ENCODE results near the gene GNG13. TPM values are rescaled to one million over a fixed set of nuclear protein-coding genes. Genes with fewer than 3 reads are reported as not detected.
"Not testable (repeated sequence)": the region's sequence is repeated elsewhere in the genome, so short reads cannot be mapped to it uniquely, and the experiment has no call there.

GNG13 gene
- total and polyA plus RNA-seq, 12 donors, result not detected

DNA sequence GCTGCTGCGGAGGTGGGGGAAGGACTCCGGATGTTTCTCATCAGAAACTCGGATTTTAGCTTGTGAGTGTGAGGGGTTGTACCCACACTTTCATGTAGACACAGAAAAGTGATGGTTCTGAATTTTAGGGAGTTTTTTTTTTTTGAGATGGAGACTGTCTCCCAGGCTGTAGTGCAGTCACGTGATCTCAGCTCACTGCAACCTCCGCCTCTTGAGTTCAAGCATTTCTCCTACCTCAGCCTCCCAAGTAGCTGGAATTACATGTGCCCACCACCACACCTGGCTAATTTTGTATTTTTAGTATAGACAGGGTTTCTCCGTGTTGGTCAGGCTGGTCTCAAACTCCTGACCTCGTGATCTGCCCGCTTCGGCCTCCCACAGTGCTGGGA is 22.4 kb upstream of the GNG13 start:
- peaks cover 8 to 11% of the 10 kb centered on the region in 2 donors for H3K4me1 ChIP-seq (replicated peaks in 1 of 2)
- WGBS, 4 donors, result 84 to 92% (median 91%) methylated on average over 9 of the region's 9 CpGs
- no peaks in the 10 kb centered on the region for H3K9me3 ChIP-seq (replicated peaks in 1 of 3)
- no peak overlapping the region for H3K27ac ChIP-seq
- intact Hi-C loops (cut with DNase I), result no loop called here
- H3K36me3 ChIP-seq (replicated peaks in 1 of 2), result no peaks in the 10 kb centered on the region
- no peak for TF ChIP-seq POLR2A (IDR thresholded peaks at IDR 0.05)
- TF ChIP-seq, protein P1, sequence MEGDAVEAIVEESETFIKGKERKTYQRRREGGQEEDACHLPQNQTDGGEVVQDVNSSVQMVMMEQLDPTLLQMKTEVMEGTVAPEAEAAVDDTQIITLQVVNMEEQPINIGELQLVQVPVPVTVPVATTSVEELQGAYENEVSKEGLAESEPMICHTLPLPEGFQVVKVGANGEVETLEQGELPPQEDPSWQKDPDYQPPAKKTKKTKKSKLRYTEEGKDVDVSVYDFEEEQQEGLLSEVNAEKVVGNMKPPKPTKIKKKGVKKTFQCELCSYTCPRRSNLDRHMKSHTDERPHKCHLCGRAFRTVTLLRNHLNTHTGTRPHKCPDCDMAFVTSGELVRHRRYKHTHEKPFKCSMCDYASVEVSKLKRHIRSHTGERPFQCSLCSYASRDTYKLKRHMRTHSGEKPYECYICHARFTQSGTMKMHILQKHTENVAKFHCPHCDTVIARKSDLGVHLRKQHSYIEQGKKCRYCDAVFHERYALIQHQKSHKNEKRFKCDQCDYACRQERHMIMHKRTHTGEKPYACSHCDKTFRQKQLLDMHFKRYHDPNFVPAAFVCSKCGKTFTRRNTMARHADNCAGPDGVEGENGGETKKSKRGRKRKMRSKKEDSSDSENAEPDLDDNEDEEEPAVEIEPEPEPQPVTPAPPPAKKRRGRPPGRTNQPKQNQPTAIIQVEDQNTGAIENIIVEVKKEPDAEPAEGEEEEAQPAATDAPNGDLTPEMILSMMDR (IDR thresholded peaks at IDR 0.05), result no peak
- no peak for DNase-seq
- H3K4me3 ChIP-seq, result no peak overlapping the region
- H3K27me3 ChIP-seq, result no peaks in the 10 kb centered on the region

DNA sequence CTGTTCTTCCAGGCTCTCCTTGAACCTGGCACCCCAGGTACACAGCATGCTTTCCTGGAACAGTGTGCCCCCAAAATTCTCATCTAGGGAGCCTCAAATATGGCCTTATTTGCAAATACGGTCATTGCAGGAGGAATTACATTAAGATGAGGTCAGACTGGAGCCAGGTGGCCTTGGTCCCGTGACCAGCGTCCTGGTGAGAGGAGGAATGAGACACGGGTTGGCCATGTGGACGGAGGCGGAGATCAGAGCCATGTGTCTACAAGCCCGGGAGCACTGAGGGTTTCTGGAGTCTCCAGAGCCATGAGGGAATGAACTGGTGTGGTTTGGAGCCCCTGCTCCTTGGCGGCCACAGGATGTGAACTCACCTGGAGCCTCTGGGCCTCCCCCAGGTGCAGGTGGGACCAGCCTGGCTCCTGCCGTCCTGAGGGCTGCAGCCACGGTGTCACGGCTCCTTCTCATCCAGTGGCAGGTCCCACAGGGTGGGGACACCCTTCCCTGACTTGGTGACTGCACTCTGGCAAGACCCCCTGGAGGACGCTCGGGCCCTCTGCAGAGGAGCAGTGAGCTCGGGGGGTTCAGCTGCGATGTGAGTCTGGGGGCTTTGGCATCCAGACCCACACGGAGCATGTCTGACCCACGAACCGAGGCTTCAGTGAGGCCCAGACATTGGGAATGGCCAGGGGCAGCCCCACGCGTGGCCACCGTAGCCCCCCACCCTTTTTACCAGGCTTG is 21.8 kb upstream of the GNG13 start:
- Histone ChIP-seq H3K9me3 (replicated peaks in 1 of 3) (no peaks in the 10 kb centered on the region), H3K4me3 (no peak overlapping the region), H3K36me3 (replicated peaks in 1 of 2) (no peaks in the 10 kb centered on the region), H3K27ac (no peak overlapping the region), H3K27me3 (peaks cover 4% of the 10 kb centered on the region), H3K4me1 (replicated peaks in 1 of 2) (peaks cover 8 to 11% of the 10 kb centered on the region in 2 donors)
- TF ChIP-seq, protein P1 (IDR thresholded peaks at IDR 0.05), result no peak
- no peak for TF ChIP-seq POLR2A (IDR thresholded peaks at IDR 0.05)
- DNase-seq, result no peak
- 80 to 83% (median 82%) methylated on average over 12 to 21 of the region's 21 CpGs for WGBS, 4 donors
- intact Hi-C loops (cut with DNase I), result no loop called here

DNA sequence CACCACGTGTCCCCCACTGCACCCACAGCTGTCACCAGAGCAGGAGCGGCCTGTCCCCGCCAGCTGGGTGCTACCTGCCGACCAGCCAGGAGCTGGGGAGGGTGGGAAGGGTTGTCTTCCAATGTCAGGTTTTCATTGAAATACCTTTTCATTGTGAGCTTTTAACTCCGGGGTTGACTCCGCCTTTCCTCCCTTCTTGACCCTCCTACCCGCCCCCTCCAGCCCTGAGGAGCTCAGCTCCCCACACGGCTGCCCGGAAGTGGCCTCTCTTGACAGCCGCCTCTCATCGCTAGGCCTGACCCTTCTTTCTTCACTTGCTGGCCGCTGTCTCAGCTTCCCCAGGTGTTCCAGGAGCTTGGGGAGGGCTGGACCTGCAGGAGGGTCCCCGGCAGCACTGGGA is 21.2 kb upstream of the GNG13 start:
- intact Hi-C loops (cut with DNase I), result no loop called here
- no peaks in the 10 kb centered on the region for H3K9me3 ChIP-seq (replicated peaks in 1 of 3)
- H3K4me3 ChIP-seq, result no peak overlapping the region
- H3K4me1 ChIP-seq (replicated peaks in 1 of 2), result peaks cover 8 to 11% of the 10 kb centered on the region in 2 donors
- no peak overlapping the region for H3K27ac ChIP-seq
- DNase-seq, result no peak
- 75 to 81% (median 79%) methylated on average over 9 to 13 of the region's 13 CpGs for WGBS, 4 donors
- no peaks in the 10 kb centered on the region for H3K36me3 ChIP-seq (replicated peaks in 1 of 2)
- H3K27me3 ChIP-seq, result peaks cover 10% of the 10 kb centered on the region
- no peak for TF ChIP-seq POLR2A (IDR thresholded peaks at IDR 0.05)
- TF ChIP-seq, protein P1 (IDR thresholded peaks at IDR 0.05), result no peak

DNA sequence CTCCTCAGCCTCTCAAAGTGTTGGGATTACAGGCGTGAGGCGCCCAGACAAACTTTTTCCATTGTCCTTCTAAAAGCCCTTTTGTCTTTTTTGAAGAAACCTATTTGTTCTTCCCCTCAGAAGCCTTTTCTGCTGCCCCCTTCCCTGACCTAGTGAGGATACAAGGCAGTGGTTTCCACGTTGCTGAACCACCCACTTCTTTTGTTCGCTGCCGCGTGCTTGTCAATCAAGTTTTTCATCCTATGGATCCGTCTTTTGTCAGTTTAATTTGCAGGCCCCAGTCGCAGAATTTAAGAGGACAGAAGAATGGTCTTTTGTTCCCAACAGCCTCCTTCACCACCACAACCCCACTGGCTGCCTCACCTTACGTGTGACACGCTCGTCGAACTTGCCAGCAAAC is 20.2 kb upstream of the GNG13 start:
- WGBS, 4 donors, result 83 to 94% (median 88%) methylated on average over 12 of the region's 12 CpGs
- H3K9me3 ChIP-seq (replicated peaks in 1 of 3), result no peaks in the 10 kb centered on the region
- no peaks in the 10 kb centered on the region for H3K36me3 ChIP-seq (replicated peaks in 1 of 2)
- H3K27ac ChIP-seq, result no peak overlapping the region
- peaks cover 16% of the 10 kb centered on the region for H3K27me3 ChIP-seq
- intact Hi-C loops (cut with DNase I), result no loop called here
- no peak overlapping the region for H3K4me3 ChIP-seq
- TF ChIP-seq, protein P1 (IDR thresholded peaks at IDR 0.05), result no peak
- no peak for TF ChIP-seq POLR2A (IDR thresholded peaks at IDR 0.05)
- H3K4me1 ChIP-seq (replicated peaks in 1 of 2), result peaks cover 8 to 10% of the 10 kb centered on the region in 2 donors
- DNase-seq, result no peak

DNA sequence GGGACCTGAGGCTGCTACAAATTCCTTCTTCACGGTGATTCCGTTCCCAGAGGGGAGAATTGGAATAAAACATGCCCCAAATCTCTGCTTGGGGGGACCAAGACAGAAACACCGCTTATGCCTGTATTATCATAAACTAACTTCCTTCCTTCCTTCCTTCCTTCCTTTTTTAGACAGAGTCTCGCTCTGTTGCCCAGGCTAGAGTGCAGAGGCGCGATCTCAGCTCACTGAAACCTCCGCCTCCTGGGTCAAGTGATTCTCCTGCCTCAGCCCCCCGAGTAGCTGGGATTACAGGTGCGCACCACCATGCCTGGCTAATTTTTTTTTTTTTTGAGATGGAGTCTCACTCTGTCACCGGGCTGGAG is 19.5 kb upstream of the GNG13 start:
- H3K27me3 ChIP-seq, result peaks cover 16% of the 10 kb centered on the region
- H3K36me3 ChIP-seq (replicated peaks in 1 of 2); H3K9me3 ChIP-seq (replicated peaks in 1 of 3); intact Hi-C loops (cut with DNase I); H3K27ac ChIP-seq; DNase-seq; H3K4me1 ChIP-seq (replicated peaks in 1 of 2); H3K4me3 ChIP-seq: not testable (repeated sequence)
- 63 to 79% (median 70%) methylated on average over 10 of the region's 10 CpGs for WGBS, 4 donors

Data from adrenal gland (tissue), 12 donors.